ENCODE data around the gene ERCC6.

Gene ERCC6

GRCh38 chr10:49543604-49544003, 4.7 kb upstream of the ERCC6 start:
- DNase-seq, result no peak

GRCh38 chr10:49542353-49542752, 3.4 kb upstream of the ERCC6 start:
- no peak for DNase-seq

- DNase-seq, result no peak
These were observed 2.8 kb upstream of the ERCC6 start for GRCh38 chr10:49541762-49542161.

GRCh38 chr10:49540056-49540797, 1.3 kb upstream of the ERCC6 start:
- DNase-seq, result no peak

GRCh38 chr10:49539320-49539885, 482 bp upstream of the ERCC6 start:
- DNase-seq, result peak in 1 of 2 donors; percentile 45

- DNase-seq, result no peak
These were observed 4.1 kb downstream of the ERCC6 start for GRCh38 chr10:49534670-49535381.

GRCh38 chr10:49532461-49532860, 6.5 kb downstream of the ERCC6 start:
- DNase-seq, result no peak

GRCh38 chr10:49528977-49529506, 9.9 kb downstream of the ERCC6 start:
- DNase-seq, result no peak

GRCh38 chr10:49527850-49528249, 11.1 kb downstream of the ERCC6 start:
- no peak for DNase-seq

GRCh38 chr10:49527061-49527460, 11.9 kb downstream of the ERCC6 start:
- DNase-seq, result no peak

- DNase-seq, result no peak
These were observed 12.3 kb downstream of the ERCC6 start for GRCh38 chr10:49526619-49527018.

- DNase-seq, result no peak
These were observed 14.4 kb downstream of the ERCC6 start for GRCh38 chr10:49524496-49524895.

- DNase-seq, result no peak
These were observed 15.6 kb downstream of the ERCC6 start for GRCh38 chr10:49523301-49523700.

- DNase-seq, result no peak
These were observed 17.9 kb downstream of the ERCC6 start for GRCh38 chr10:49521062-49521461.

GRCh38 chr10:49520122-49520775, 18.7 kb downstream of the ERCC6 start:
- no peak for DNase-seq

GRCh38 chr10:49519717-49520116, 19.2 kb downstream of the ERCC6 start:
- DNase-seq, result no peak

- peak; percentile 34 to 53 for DNase-seq
These were observed 19.8 kb downstream of the ERCC6 start for GRCh38 chr10:49518982-49519578.

- DNase-seq, result no peak
These were observed 20.4 kb downstream of the ERCC6 start for GRCh38 chr10:49518566-49518965.

- DNase-seq, result no peak
These were observed 22.5 kb downstream of the ERCC6 start for GRCh38 chr10:49516216-49516970.

GRCh38 chr10:49512121-49512809, 26.7 kb downstream of the ERCC6 start:
- DNase-seq, result peak; percentile 12 to 55

GRCh38 chr10:49509771-49510303, 29.1 kb downstream of the ERCC6 start:
- no peak for DNase-seq
